A673 (cell line): ENCODE measurements around the gene APEX1. TPM values are rescaled to one million over a fixed set of nuclear protein-coding genes. Genes with fewer than 3 reads are reported as not detected.

Experiments
- BruUV-seq: library from RNA; stranded (reverse); fragments of 400-500 nt; replicated peaks from 2 replicates; lab custom pipeline; 2021; lab: Mats Ljungman, UMichigan
- CTCF ChIA-PET: fragments of 300-600 bp; sonication (Branson Sonifier 250); formaldehyde crosslinking; loops from one replicate; lab custom pipeline; 2022; ENCODE audit warnings: antibody characterized with exemption; lab: Charles Lee
- POLR2A ChIA-PET: fragments of 300-600 bp; sonication (Branson Sonifier 250); formaldehyde crosslinking; loops from one replicate; lab custom pipeline; 2022; ENCODE audit warnings: antibody characterized with exemption; ENCODE audit not compliant: low non-redundant PET; lab: Charles Lee
- DNase-seq: peaks from one replicate; pipeline ENCODE4 v3.0.0-alpha.2; 2015; ENCODE audit warnings: low spot score
- H3K27ac ChIP-seq: fragments of 200-600 bp; sonication (generic); 2 replicates; pipeline ENCODE4 v1.5.1; 2016; ENCODE audit warnings: mixed run types, low read depth, mild to moderate bottlenecking, mixed read lengths, antibody characterized with exemption, low read length; ENCODE audit not compliant: poor library complexity, severe bottlenecking
- H3K27me3 ChIP-seq: fragments of 200-600 bp; sonication (generic); replicated peaks from 2 replicates; pipeline ENCODE4 v1.6.1; 2017; ENCODE audit warnings: mixed run types, low read depth, mild to moderate bottlenecking, mixed read lengths, antibody characterized with exemption, low read length; ENCODE audit not compliant: insufficient read depth, poor library complexity
- H3K36me3 ChIP-seq: fragments of 200-600 bp; sonication (generic); 2 replicates; pipeline ENCODE4 v1.6.1; 2016; ENCODE audit warnings: mixed run types, mild to moderate bottlenecking, mixed read lengths, antibody characterized with exemption, low read length; ENCODE audit not compliant: insufficient read depth, poor library complexity, severe bottlenecking
- H3K4me1 ChIP-seq: fragments of 200-600 bp; sonication (generic); 2 replicates; pipeline ENCODE4 v1.6.1; 2017; ENCODE audit warnings: mixed run types, mild to moderate bottlenecking, mixed read lengths, antibody characterized with exemption, low read length; ENCODE audit not compliant: insufficient read depth, poor library complexity, severe bottlenecking
- H3K4me3 ChIP-seq: fragments of 200-600 bp; sonication (generic); 2 replicates; pipeline ENCODE4 v1.5.1; 2016; ENCODE audit warnings: low read depth, mixed run types, mild to moderate bottlenecking, mixed read lengths, low read length; ENCODE audit not compliant: poor library complexity, severe bottlenecking
- H3K9me3 ChIP-seq: fragments of 200-600 bp; sonication (generic); 2 replicates; pipeline ENCODE4 v1.6.1; 2016; ENCODE audit warnings: mixed run types, low read depth, mild to moderate bottlenecking, mixed read lengths, antibody characterized with exemption, low read length; ENCODE audit not compliant: poor library complexity, severe bottlenecking
- CTCF ChIP-seq: fragments of 300-800, 200-600 bp; sonication (generic); conservative IDR thresholded peaks from 2 replicates; pipeline ENCODE4 v1.5.1; 2017; ENCODE audit warnings: low read depth, mild to moderate bottlenecking, antibody characterized with exemption, low read length, moderate library complexity, mixed read lengths
- EZH2 ChIP-seq: fragments of 200-600 bp; sonication (generic); IDR thresholded peaks from 2 replicates; pipeline ENCODE4 v1.6.1; 2017; ENCODE audit warnings: borderline replicate concordance, low read depth, mild to moderate bottlenecking, mixed read lengths, antibody characterized with exemption, low read length; ENCODE audit not compliant: poor library complexity, severe bottlenecking
- intact Hi-C: fragments of 100-400 bp; cut with micrococcal nuclease; formaldehyde crosslinking; loops from one replicate; pipeline ENCODE4 v1.10.0; 2022; ENCODE audit not compliant: unreplicated experiment
- total RNA-seq: library from RNA; stranded (reverse); gene quantifications from 2 replicates; pipeline ENCODE4 v1.2.3, GENCODE V29; 2021

The APEX1 gene
- total RNA-seq, 1 experiment from 2014 or later = 299 TPM

- POLR2A ChIA-PET = interaction anchor here (0.6 to 0.9 kb wide), 3 partner anchors 49 to 71 kb away, joined by 4 to 6 read pairs (median 5); no protein-coding TSS in a partner anchor
- TF ChIP-seq EZH2 = no peak
- TF ChIP-seq CTCF = no peak
- intact Hi-C loops = loop anchor here (2.0 to 5.0 kb wide), 2 partner anchors 196 to 269 kb away; partner anchors contain the start of gene RNASE4
These were observed 41.9 kb upstream of the APEX1 start, which contains the start of gene TEP1 for GRCh38 chr14:20412876-20413743. Gene TEP1, minus strand, starts transcription at chr14:20413501. Its CDS starts 5,062 bp downstream, at chr14:20408439.

GRCh38 chr14:20413744-20414082 is 41.3 kb upstream of the APEX1 start:
- POLR2A ChIA-PET = no interaction called here
- CTCF ChIA-PET = interaction anchor here (0.6 kb wide), 1 partner anchor 288 kb away, joined by 6 read pairs; no protein-coding TSS in a partner anchor
- Histone ChIP-seq H3K9me3 (no peaks in the 10 kb centered on the region), H3K4me3 (peak overlapping the region; percentile 78), H3K4me1 (peaks cover 13% of the 10 kb centered on the region), H3K36me3 (no peaks in the 10 kb centered on the region), H3K27me3 (no peaks in the 10 kb centered on the region), H3K27ac (peak overlapping the region; percentile 85)
- TF ChIP-seq EZH2 = no peak
- TF ChIP-seq CTCF = no peak
- intact Hi-C loops = loop anchor here (2.0 to 5.0 kb wide), 2 partner anchors 195 to 269 kb away; partner anchors contain the start of gene RNASE4
- DNase-seq = peak; percentile 18
- TSS peak; percentile 90 for BruUV-seq

More at GRCh38 chr14:20412876-20413743, 41.9 kb upstream of the APEX1 start, which contains the start of gene TEP1:
- no peaks in the 10 kb centered on the region for H3K27me3 ChIP-seq
- BruUV-seq = TSS peak; percentile 65
- peaks cover under 1% of the 10 kb centered on the region for H3K36me3 ChIP-seq
- CTCF ChIA-PET = interaction anchor here (0.6 kb wide), 1 partner anchor 289 kb away, joined by 6 read pairs; no protein-coding TSS in a partner anchor
- peak; percentile 89 for DNase-seq
- H3K4me3 ChIP-seq = peak within 1 kb of the TSS; percentile 78
- H3K9me3 ChIP-seq = no peaks in the 10 kb centered on the region
- peak within 1 kb of the TSS; percentile 85 for H3K27ac ChIP-seq
- peaks cover 13% of the 10 kb centered on the region for H3K4me1 ChIP-seq

GRCh38 chr14:20415782-20416206 is 39.2 kb upstream of the APEX1 start:
- H3K36me3 ChIP-seq = no peaks in the 10 kb centered on the region
- no TSS peak for BruUV-seq
- no peaks in the 10 kb centered on the region for H3K9me3 ChIP-seq
- DNase-seq = peak; percentile 80
- no peak overlapping the region for H3K4me3 ChIP-seq
- no peaks in the 10 kb centered on the region for H3K27me3 ChIP-seq
- ChIA-PET POLR2A (no interaction called here), CTCF (interaction anchor here (0.6 to 1.2 kb wide), 7 partner anchors 25 to 555 kb away, joined by 3 to 6 read pairs (median 3); partner anchors contain the start of genes APEX1 and PARP2)
- intact Hi-C loops = no loop called here
- no peak overlapping the region for H3K27ac ChIP-seq
- TF ChIP-seq EZH2 = no peak
- TF ChIP-seq CTCF = peak; percentile 74
- H3K4me1 ChIP-seq = peaks cover 13% of the 10 kb centered on the region
